UCSD-AML1 (cell line): ENCODE data around the gene USHBP1.

ENCODE experiments used
- DNase-seq: peaks from one replicate; lab custom pipeline; 2025; ENCODE audit not compliant: unreplicated experiment; lab: John Stamatoyannopoulos, UW

Gene USHBP1

DNA sequence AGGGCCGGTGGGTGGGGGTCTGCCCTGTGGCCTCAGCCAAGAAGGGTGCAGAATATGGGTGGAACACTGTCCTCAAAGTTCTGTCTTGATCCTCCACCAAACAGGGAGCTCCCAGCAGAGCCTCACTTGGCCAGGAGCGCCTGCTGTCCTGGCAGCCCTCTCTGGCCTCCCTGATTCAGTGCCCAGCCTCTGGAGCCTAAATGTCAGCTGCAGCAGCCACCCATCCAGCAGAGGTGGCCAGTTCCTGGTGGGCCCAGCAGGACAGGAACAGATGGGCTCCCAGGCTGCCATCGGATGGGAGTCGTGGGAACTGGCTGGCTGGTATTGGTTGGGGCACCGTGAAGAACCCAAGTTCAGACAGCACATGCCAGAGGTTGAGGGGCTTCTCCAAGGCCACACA lies 51.2 kb downstream of the USHBP1 start:
- no peak for DNase-seq

GRCh38 chr19:17211547-17212446 lies 52.7 kb downstream of the USHBP1 start:
- no peak for DNase-seq

GRCh38 chr19:17210296-17210695 lies 54.2 kb downstream of the USHBP1 start:
- DNase-seq, result no peak

- DNase-seq, result peak; percentile 58
Measured at GRCh38 chr19:17209126-17210036, 55.2 kb downstream of the USHBP1 start.

- no peak for DNase-seq
Measured at GRCh38 chr19:17206736-17207581, 57.6 kb downstream of the USHBP1 start.

DNA sequence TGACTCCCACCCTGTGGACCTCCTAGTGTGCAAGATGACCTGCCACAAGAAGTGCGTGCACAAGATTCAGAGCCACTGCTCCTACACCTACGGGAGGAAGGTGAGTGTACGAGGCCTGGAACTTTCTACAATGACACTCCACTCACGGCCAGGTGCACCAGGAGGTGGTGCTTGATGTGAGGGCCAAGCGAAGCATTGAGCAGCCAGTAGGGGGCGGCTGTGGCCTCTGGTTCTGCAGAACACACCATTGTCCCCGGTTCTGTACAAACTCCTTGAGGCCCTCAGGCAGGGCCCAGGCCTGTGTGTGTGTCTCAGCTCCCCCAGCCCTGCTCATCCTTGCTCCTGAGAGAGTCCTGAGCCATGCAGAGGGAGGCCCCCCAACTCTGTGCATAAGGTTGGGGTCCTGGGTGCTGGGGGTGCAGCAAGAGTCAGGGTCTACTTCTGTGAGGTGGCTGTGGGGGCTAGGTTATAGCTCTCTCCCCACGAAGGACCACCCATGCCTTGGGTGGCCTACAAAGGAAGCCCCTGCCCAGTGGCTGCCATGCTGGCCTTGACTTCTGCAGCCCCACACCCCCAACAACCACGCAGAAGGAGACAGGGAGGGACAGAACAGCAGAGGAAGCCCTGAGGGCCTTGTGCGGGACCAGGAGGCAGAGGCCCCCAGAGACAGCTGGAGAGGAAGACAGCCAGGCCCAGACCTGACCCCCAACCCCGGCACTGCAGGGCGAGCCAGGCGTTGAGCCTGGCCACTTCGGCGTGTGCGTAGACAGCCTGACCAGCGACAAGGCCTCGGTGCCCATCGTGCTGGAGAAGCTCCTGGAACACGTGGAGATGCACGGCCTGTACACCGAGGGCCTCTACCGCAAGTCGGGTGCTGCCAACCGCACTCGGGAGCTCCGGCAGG lies 59.1 kb downstream of the USHBP1 start:
- peak; percentile 51 for DNase-seq

GRCh38 chr19:17202713-17203112 lies 61.8 kb downstream of the USHBP1 start:
- no peak for DNase-seq

GRCh38 chr19:17202249-17202648 lies 62.3 kb downstream of the USHBP1 start:
- no peak for DNase-seq

- no peak for DNase-seq
Measured at GRCh38 chr19:17200408-17201079, 64.0 kb downstream of the USHBP1 start.
